A549 (cell line): ENCODE measurements around the gene HOMER2. TPM values are rescaled to one million over a fixed set of nuclear protein-coding genes. Genes with fewer than 3 reads are reported as not detected.
"Not testable (repeated sequence)": the region's sequence is repeated elsewhere in the genome, so short reads cannot be mapped to it uniquely, and the experiment has no call there.

Experiments
- ATAC-seq, 2 experiments: fragments of 200-7000 bp in 1 of 2; fragments of >200 bp in 1 of 2; cut with Nextera tagmentation in 1 of 2; cut with Tn5 transposase in 1 of 2; 3 replicates each; pipeline versions ENCODE4 v1.8.0 to v1.9.1; 2018 to 2020; ENCODE audit warnings: mild to moderate bottlenecking in 1 of 2, moderate library complexity in 1 of 2
- CTCF ChIA-PET: fragments of 300-600 bp; sonication (Branson Sonifier 250); formaldehyde crosslinking; extraction: SDS; loops from one replicate; lab custom pipeline; 2021; ENCODE audit warnings: antibody characterized with exemption, inconsistent platforms; lab: Yijun Ruan, JAX
- POLR2A ChIA-PET: fragments of 350-600 bp; formaldehyde crosslinking; extraction: SDS; loops from one replicate; lab custom pipeline; 2021; ENCODE audit warnings: antibody characterized with exemption, inconsistent platforms; lab: Yijun Ruan, JAX
- DNase-seq, 2 experiments: peaks; one replicate each; pipeline versions ENCODE4 v3.0.0 to v3.0.0-alpha.2; 2011 to 2016; ENCODE audit warnings: low read depth in 1 of 2, low spot score in 1 of 2
- FAIRE-seq: peaks from 2 replicates; lab custom pipeline; 2011; peaks lifted over from hg19 to GRCh38; lab: Jason Lieb, UNC
- H3K27ac ChIP-seq, 2 experiments: fragments of >200 bp; sonication (Bioruptor Twin); formaldehyde crosslinking; 3 replicates each; pipeline ENCODE4 v1.5.1; 2016 to 2017
- H3K4me1 ChIP-seq: fragments of >200 bp; sonication (Bioruptor Twin); formaldehyde crosslinking; 3 replicates; pipeline ENCODE4 v1.6.1; 2016
- H3K4me2 ChIP-seq: fragments of >200 bp; sonication (Bioruptor Twin); formaldehyde crosslinking; 3 replicates; pipeline ENCODE4 v1.6.1; 2016
- H3K4me3 ChIP-seq: fragments of >200 bp; sonication (Bioruptor Twin); formaldehyde crosslinking; 3 replicates; pipeline ENCODE4 v1.5.1; 2016
- H3K9me3 ChIP-seq: fragments of >200 bp; sonication (Bioruptor Twin); formaldehyde crosslinking; 3 replicates; pipeline ENCODE4 v1.6.1; 2016
- CHD2 ChIP-seq: fragments of 150-350 bp; IDR thresholded peaks from 2 replicates; pipeline ENCODE4 v1.6.1; 2014; ENCODE audit warnings: low read length; ENCODE audit not compliant: partially characterized antibody
- CHD4 ChIP-seq: fragments of 200-600 bp; sonication (generic); IDR thresholded peaks from 2 replicates; pipeline ENCODE4 v1.6.1; 2016; ENCODE audit warnings: antibody characterized with exemption, mild to moderate bottlenecking, borderline replicate concordance
- EHMT2 ChIP-seq: fragments of 200-600 bp; sonication (generic); IDR thresholded peaks from 2 replicates; pipeline ENCODE4 v1.6.1; 2016; ENCODE audit warnings: antibody characterized with exemption, low read depth, mild to moderate bottlenecking, moderate library complexity
- ESRRA ChIP-seq: fragments of 150-350 bp; IDR thresholded peaks from 2 replicates; pipeline ENCODE4 v1.6.1; 2014; ENCODE audit warnings: mild to moderate bottlenecking, low read length, borderline replicate concordance
- FOSL2 ChIP-seq, 2 experiments: fragments of 450-650 bp in 1 of 2; fragments of >200 bp in 1 of 2; sonication (Bioruptor Twin) in 1 of 2; formaldehyde crosslinking; IDR thresholded peaks; 2 replicates each; pipeline versions ENCODE4 v1.5.0 to v1.6.1; 2016 to 2020; ENCODE audit warnings: mild to moderate bottlenecking in 1 of 2, moderate library complexity in 1 of 2
- GATA3 ChIP-seq: IDR thresholded peaks from 2 replicates; pipeline ENCODE4 v1.6.1; 2012; ENCODE audit warnings: borderline replicate concordance
- HDAC2 ChIP-seq: fragments of 200-600 bp; sonication (generic); IDR thresholded peaks from 2 replicates; pipeline ENCODE4 v1.6.1; 2016
- HOXA7 ChIP-seq: fragments of 250-450 bp; sonication (Bioruptor Pico); IDR thresholded peaks from 2 replicates; pipeline ENCODE4 v1.5.0; 2020; ENCODE audit warnings: mild to moderate bottlenecking, moderate library complexity
- HOXB13 ChIP-seq: fragments of 250-450 bp; sonication (Bioruptor Pico); IDR thresholded peaks from 2 replicates; pipeline ENCODE4 v1.5.0; 2020; ENCODE audit warnings: low read depth, mild to moderate bottlenecking, moderate library complexity
- JUN ChIP-seq, 2 experiments: fragments of >200 bp; sonication (Bioruptor Twin); formaldehyde crosslinking; IDR thresholded peaks; 2 replicates in 1 of 2; 3 replicates in 1 of 2; pipeline ENCODE4 v1.6.1; 2016 to 2017
- JUNB ChIP-seq: fragments of >200 bp; sonication (Bioruptor Twin); formaldehyde crosslinking; IDR thresholded peaks from 2 replicates; pipeline ENCODE4 v1.6.1; 2016
- RCOR1 ChIP-seq: fragments of 150-350 bp; IDR thresholded peaks from 2 replicates; pipeline ENCODE4 v1.6.1; 2014; ENCODE audit warnings: antibody characterized with exemption, low read length, low read depth
- RFX5 ChIP-seq: fragments of 450-650 bp; IDR thresholded peaks from 2 replicates; pipeline ENCODE4 v1.7.1; 2014; ENCODE audit warnings: antibody characterized with exemption, mild to moderate bottlenecking, moderate library complexity
- TFCP2L1 ChIP-seq: fragments of 250-450 bp; sonication (Bioruptor Pico); IDR thresholded peaks from 2 replicates; pipeline ENCODE4 v1.5.0; 2021; ENCODE audit warnings: mild to moderate bottlenecking
- TP53 ChIP-seq: fragments of 250-450 bp; sonication (Bioruptor Pico); IDR thresholded peaks from 2 replicates; pipeline ENCODE4 v1.5.0; 2021; ENCODE audit warnings: mild to moderate bottlenecking, moderate library complexity
- ZFP36 ChIP-seq: fragments of 450-650 bp; IDR thresholded peaks from 2 replicates; pipeline ENCODE4 v1.6.1; 2014; ENCODE audit warnings: borderline replicate concordance; ENCODE audit not compliant: partially characterized antibody
- WGBS: methylation state at CpG from one replicate; pipeline ENCODE4 v1.1.6; 2017; ENCODE audit errors: missing lambda C conversion rate; 5-methylcytosine and 5-hydroxymethylcytosine counted together
- polyA plus RNA-seq, 4 experiments: library from polyadenylated mRNA; depleted of rRNA in 3 of 4; stranded (reverse); fragments of >200 nt; fragmentation: RNase III in 1 of 4; extraction: RNeasy Plus Mini Kit Qiagen cat#74134 plus additional on column Dnase treatment in 1 of 4; gene quantifications; 2 replicates in 3 of 4; 3 replicates in 1 of 4; pipeline ENCODE4 v1.2.3, GENCODE V29; 2011 to 2017
- TF ChIP-seq, protein P1 (sequence below): fragments of 150-350 bp; IDR thresholded peaks from 2 replicates; pipeline ENCODE4 v1.6.1; 2014; ENCODE audit warnings: low read depth, mild to moderate bottlenecking, low read length
- TF ChIP-seq, protein P2 (sequence below): fragments of >200 bp; sonication (Bioruptor Twin); formaldehyde crosslinking; IDR thresholded peaks from 3 replicates; pipeline ENCODE4 v1.6.1; 2016
- TF ChIP-seq, protein P3 (sequence below): IDR thresholded peaks from 2 replicates; pipeline ENCODE4 v1.6.1; 2012; ENCODE audit warnings: low read depth, borderline replicate concordance

The HOMER2 gene
- polyA plus RNA-seq, 2 of the 4 experiments (the other 2 are of a cell fraction), result 9.4 to 15.4 TPM

DNA sequence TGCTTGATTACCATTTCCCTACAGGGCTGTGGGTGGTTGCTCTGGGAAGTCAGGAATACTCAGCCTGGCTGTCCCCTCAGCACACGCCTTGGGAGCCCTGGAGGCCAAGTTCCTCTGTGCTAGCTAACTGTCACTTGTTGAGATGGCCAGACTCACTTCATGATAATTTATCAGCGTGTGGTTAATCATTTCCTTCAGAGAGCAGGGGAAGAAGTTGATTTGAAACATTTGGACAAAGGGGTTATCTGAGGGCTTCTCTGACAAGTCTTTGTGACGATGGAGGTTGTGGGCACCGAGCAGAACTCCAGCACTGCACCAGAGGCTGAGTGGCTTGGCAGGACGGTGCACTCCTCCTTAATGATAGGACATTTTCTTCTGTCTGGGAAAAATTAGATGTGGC lies 81.2 kb downstream of the HOMER2 start:
- POLR2A ChIA-PET, result no interaction called here
- no peak overlapping the region for H3K4me3 ChIP-seq
- FAIRE-seq (no peak), ATAC-seq (no peak), DNase-seq (no peak)
- no peak overlapping the region for H3K4me2 ChIP-seq
- CTCF ChIA-PET, result interaction anchor here (1.1 to 2.8 kb wide), 2 partner anchors 23 to 70 kb away, joined by 3 to 8 read pairs; no protein-coding TSS in a partner anchor
- no peaks in the 10 kb centered on the region for H3K9me3 ChIP-seq
- H3K4me1 ChIP-seq, result no peaks in the 10 kb centered on the region
- TF ChIP-seq, protein P1, sequence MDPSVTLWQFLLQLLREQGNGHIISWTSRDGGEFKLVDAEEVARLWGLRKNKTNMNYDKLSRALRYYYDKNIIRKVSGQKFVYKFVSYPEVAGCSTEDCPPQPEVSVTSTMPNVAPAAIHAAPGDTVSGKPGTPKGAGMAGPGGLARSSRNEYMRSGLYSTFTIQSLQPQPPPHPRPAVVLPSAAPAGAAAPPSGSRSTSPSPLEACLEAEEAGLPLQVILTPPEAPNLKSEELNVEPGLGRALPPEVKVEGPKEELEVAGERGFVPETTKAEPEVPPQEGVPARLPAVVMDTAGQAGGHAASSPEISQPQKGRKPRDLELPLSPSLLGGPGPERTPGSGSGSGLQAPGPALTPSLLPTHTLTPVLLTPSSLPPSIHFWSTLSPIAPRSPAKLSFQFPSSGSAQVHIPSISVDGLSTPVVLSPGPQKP, result no peak
- TF ChIP-seq, protein P2, sequence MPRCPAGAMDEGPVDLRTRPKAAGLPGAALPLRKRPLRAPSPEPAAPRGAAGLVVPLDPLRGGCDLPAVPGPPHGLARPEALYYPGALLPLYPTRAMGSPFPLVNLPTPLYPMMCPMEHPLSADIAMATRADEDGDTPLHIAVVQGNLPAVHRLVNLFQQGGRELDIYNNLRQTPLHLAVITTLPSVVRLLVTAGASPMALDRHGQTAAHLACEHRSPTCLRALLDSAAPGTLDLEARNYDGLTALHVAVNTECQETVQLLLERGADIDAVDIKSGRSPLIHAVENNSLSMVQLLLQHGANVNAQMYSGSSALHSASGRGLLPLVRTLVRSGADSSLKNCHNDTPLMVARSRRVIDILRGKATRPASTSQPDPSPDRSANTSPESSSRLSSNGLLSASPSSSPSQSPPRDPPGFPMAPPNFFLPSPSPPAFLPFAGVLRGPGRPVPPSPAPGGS, result no peak
- TF ChIP-seq RCOR1 (no peak), JUNB (no peak), TP53 (no peak), CHD2 (no peak), FOSL2 (IDR thresholded peaks at IDR 0.05) (no peak), FOSL2 (CRISPR knock-in tag; IDR thresholded peaks at IDR 0.05) (no peak), GATA3 (no peak)
- TF ChIP-seq, all 56 proteins: peak for 0
- 73% methylated on average over 5 of the region's 5 CpGs for WGBS
- no peak overlapping the region for H3K27ac ChIP-seq

DNA sequence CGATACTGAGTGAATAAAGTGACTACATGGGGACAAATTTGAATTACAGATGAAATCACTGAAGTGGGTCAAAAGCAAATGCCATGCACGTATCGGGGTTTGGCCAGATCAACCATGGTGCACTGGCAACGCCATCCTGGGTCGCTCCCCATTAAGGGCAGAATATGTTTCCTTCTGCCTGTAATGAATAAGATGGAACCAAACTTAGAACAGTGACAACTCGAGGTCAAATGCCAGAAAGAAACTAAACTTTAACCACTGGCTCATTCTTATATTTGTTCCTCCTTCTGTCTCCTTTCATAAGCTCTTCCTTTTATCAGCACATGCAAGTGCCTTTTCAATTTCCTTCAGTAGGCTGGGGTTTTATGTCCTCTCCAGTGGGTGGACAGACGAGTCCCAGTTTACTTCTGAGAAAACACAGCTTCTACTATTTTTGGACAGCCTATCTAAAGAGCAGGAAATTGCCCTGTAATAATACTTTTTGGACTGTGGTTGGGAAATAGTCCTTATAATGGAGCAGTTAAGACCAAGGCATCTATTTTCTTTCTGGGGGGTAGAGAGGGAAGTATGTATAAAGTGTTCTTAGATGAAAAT lies 81.7 kb downstream of the HOMER2 start:
- ATAC-seq, result no peak
- Histone ChIP-seq H3K27ac (no peak overlapping the region), H3K4me1 (no peaks in the 10 kb centered on the region), H3K4me3 (no peak overlapping the region), H3K9me3 (no peaks in the 10 kb centered on the region), H3K4me2 (no peak overlapping the region)
- FAIRE-seq, result no peak
- DNase-seq, result no peak
- 65% methylated on average over 7 of the region's 7 CpGs for WGBS
- no peak for TF ChIP-seq FOSL2 (IDR thresholded peaks at IDR 0.05)
- TF ChIP-seq FOSL2 (CRISPR knock-in tag; IDR thresholded peaks at IDR 0.05), result no peak
- no peak for TF ChIP-seq CHD4
- TF ChIP-seq ZFP36, result no peak
- ChIA-PET CTCF (interaction anchor here (1.1 to 2.8 kb wide), 3 partner anchors 20 to 71 kb away, joined by 3 to 8 read pairs (median 6); no protein-coding TSS in a partner anchor), POLR2A (no interaction called here)

DNA sequence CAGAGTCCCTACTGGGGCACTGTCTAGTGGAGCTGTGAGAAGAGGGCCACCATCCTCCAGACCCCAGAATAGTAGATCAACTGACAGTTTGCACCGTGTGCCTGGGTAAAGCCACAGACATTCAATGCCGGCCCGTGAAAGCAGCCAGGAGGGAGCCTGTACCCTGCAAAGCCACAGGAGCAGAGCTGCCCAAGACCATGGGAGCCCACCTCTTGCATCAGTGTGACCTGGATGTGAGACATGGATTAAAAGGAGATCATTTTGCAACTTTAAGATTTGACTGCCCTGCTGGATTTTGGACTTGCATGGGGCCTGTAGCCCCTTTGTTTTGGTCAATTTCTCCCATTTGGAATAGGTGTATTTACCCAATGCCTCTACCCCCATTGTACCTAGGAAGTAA lies 86.5 kb downstream of the HOMER2 start:
- FAIRE-seq, H3K4me1 ChIP-seq, H3K4me2 ChIP-seq, DNase-seq, ATAC-seq, H3K27ac ChIP-seq, H3K4me3 ChIP-seq, H3K9me3 ChIP-seq, POLR2A ChIA-PET: not testable (repeated sequence)
- WGBS, result 46% methylated on average over 3 of the region's 3 CpGs
- CTCF ChIA-PET, result interaction anchor here (0.6 to 2.7 kb wide), 2 partner anchors 16 to 25 kb away, joined by 3 to 13 read pairs; no protein-coding TSS in a partner anchor

DNA sequence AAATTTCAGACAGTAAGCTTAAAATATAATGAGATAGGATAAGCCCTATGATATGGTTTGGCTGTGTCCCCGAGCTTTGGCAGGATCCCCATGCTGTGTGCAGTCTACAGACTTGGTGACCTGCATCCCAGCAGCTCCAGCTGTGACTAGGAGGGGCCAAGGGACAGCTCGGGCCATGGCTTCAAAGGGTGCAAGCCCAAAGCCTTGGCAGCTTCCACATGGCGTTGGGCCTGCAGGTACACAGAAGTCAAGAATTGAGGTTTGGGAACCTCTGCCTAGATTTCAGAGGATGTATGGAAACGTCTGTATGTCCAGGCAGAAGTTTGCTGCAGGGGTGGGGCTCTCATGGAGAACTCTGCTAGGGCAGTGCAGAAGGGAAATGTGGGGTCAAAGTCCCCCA lies 86.9 kb downstream of the HOMER2 start:
- CTCF ChIA-PET, result interaction anchor here (0.6 to 2.7 kb wide), 2 partner anchors 16 to 25 kb away, joined by 3 to 13 read pairs; no protein-coding TSS in a partner anchor

DNA sequence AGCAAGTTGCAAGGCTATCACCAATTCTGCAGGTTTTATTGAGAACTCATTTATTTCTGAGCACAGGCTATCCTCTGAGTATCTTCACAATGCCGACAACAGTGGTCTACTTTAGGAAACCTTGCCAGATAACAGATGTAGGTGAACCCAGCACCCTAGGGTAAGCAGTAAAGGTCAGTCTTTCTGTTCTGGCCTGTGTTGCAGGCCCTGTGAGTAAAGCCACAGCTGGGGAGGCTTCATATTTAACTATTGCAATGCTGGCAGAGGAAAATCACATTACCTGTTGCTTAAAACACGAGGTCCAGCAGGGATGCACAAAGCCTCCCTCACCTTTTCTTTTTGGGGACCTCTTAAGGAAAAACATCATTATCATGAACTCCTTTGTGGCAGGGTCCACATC lies 87.6 kb downstream of the HOMER2 start:
- FAIRE-seq (no peak), ATAC-seq (no peak), DNase-seq (no peak)
- WGBS, result 66% methylated on average over 2 of the region's 2 CpGs
- H3K4me2 ChIP-seq, result no peak overlapping the region
- ChIA-PET CTCF (interaction anchor here (2.2 to 2.7 kb wide), 2 partner anchors 15 kb away, joined by 9 to 13 read pairs; no protein-coding TSS in a partner anchor), POLR2A (no interaction called here)
- H3K27ac ChIP-seq, result no peak overlapping the region
- H3K4me1 ChIP-seq, result no peaks in the 10 kb centered on the region
- H3K9me3 ChIP-seq, result no peaks in the 10 kb centered on the region
- TF ChIP-seq CHD2, result no peak
- no peak for TF ChIP-seq EHMT2
- TF ChIP-seq ESRRA, result no peak
- no peak for TF ChIP-seq RFX5
- TF ChIP-seq TFCP2L1 (CRISPR knock-in tag), result no peak
- no peak for TF ChIP-seq HOXA7 (CRISPR knock-in tag)
- TF ChIP-seq, protein P3, sequence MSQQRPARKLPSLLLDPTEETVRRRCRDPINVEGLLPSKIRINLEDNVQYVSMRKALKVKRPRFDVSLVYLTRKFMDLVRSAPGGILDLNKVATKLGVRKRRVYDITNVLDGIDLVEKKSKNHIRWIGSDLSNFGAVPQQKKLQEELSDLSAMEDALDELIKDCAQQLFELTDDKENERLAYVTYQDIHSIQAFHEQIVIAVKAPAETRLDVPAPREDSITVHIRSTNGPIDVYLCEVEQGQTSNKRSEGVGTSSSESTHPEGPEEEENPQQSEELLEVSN, result no peak
- no peak for TF ChIP-seq JUN (IDR thresholded peaks at IDR 0.05)
- no peak for TF ChIP-seq GATA3
- no peak for TF ChIP-seq HDAC2
- TF ChIP-seq HOXB13, result no peak
- no peak overlapping the region for H3K4me3 ChIP-seq

More for the DNA sequence above, 86.9 kb downstream of the HOMER2 start:
- H3K4me2 ChIP-seq, H3K4me3 ChIP-seq, ATAC-seq, FAIRE-seq, H3K9me3 ChIP-seq, H3K4me1 ChIP-seq, DNase-seq, POLR2A ChIA-PET, H3K27ac ChIP-seq: not testable (repeated sequence)
- WGBS, result 50% methylated on average over 4 of the region's 4 CpGs
